Left renal cortex interstitium (tissue), 4 donors: Measurements from ENCODE around the gene ZG16B. TPM values are rescaled to one million over a fixed set of nuclear protein-coding genes. Genes with fewer than 3 reads are reported as not detected.

Experiments used
- DNase-seq, 4 donors: peaks; one replicate each; pipeline ENCODE4 v3.0.0-alpha.2; 2013; ENCODE audit warnings: low read depth in 4 of 4, low spot score in 2 of 4, missing footprints in 1 of 4
- polyA plus RNA-seq, 4 donors: library from polyadenylated mRNA; unstranded; fragments of 120-200 nt; gene quantifications; one replicate each; pipeline ENCODE4 v1.2.1, GENCODE V29; 2013; ENCODE audit not compliant: insufficient read length in 4 of 4

ZG16B gene, protein sequence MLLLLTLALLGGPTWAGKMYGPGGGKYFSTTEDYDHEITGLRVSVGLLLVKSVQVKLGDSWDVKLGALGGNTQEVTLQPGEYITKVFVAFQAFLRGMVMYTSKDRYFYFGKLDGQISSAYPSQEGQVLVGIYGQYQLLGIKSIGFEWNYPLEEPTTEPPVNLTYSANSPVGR
- 1 to 10 TPM in 1 of 4 donors, under 1 TPM in 3; 0.19 to 1.2 (median 0.61) TPM for polyA plus RNA-seq

DNA sequence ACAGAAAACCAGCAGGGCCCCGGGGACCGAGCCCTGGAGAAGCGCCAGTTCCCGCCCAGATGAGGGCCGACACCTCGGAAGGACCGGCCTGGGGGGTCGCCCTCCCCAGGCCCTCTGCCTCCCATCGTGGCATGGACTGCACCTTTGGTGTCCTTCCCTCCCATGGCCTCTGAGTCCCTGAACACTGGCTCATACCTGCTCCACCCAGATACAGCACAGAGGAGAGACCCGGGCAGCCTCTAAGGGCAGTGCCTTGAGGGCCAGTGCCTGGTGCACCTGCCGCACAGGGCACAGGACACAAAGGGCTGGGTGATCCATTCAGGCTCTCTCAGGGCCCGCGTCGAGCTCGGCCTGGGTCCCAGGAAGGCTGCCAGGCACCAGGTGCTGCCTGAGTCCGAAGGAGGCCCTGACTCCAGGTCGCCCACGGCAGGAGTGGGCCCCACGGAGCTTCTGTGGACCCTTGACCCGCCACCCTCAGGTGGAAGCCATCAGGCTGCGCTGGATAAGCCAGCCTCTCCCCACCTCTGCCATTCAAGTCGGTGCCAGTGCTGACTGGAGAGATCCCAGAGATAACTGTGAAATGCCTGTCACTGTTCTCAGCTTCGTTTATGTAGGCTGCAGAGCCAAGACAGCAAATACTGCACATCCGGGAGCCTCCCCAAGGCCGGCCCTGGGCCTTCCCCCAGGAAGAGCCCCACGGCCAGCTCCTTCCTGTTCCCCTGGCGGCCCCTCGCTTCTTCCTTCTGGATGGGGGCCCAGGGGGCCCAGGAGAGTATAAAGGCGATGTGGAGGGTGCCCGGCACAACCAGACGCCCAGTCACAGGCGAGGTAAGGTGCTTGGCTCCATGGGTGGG, at the start of gene ZG16B:
TSS of gene ZG16B (plus strand) at position 803 of the 854 bp plus-strand sequence. CDS start 139 bp downstream, outside the sequence.
- DNase-seq: no peak

DNA sequence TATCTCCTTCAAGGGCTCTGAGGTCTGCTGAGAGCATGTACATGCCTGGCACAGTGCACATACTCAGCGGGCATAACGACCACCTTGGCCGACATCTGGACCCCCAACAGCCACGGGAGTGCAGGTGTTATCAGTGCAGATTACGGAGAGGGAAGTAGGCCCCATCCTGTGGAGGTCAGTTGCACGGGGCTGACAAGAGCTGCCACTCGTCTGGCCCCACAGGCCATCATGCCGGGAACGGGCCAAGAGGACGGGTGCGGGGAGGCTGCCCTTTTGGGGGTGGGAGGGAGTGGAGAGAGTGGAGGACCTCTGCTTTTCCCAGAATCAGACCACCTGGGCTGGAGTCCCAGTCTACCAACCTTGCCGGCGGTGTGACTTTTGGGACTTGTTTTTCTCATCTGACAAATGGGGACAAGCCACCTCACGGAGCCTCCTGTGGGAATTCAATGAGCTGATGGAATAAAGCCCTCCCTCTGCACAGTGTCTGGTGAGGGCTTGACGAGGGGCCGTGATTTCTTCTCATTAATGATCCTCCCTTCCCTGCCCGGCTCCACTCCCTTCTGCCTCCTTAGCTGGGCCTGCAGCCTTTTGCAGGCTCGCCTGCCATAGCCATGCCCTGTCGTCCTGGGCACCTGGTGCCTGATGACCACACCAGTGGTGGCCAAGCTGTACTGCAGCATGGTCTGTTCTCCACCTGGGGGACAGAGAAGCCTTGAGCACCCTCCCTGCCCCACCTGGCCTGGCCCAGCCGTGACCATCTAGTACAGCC, 47.3 kb upstream of the ZG16B start:
- no peak for DNase-seq

DNA sequence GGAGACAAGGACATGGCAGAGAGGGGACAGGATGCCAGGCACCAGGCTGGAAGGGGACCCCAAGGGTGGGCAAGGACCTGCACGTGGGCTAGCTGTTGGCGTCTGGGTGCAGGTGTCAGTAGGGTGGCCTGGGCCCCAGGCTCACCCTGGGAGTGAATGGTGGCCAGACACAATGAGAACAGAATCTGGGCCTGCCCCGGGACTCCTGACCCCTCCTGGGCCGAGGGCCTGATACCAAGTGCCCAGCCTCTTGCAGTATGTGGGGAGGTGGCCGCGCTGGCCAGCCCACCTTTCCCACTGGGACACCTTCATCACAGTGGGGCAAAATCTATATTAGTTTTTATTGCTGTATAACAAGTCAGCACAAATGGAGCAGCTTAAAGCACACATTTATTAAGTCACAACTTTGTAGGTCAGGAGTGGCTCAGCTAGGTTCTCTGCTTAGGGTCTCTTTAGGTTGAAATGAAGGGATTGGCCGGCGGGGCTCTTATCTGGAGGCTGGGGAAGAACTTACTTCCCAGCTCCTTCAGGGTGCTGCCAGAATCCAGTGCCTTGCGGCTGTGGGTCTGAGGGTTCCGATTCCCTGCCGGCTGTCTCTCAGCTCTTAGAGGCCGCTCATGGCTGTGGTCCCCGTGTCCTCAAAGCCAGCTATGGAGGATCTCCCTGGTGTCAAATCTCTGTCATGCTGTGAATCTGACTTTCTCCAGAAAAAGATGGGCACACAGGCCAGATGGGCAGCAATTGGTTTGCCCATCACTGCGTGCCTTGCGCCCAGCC, 46.3 kb upstream of the ZG16B start:
- DNase-seq: no peak

DNA sequence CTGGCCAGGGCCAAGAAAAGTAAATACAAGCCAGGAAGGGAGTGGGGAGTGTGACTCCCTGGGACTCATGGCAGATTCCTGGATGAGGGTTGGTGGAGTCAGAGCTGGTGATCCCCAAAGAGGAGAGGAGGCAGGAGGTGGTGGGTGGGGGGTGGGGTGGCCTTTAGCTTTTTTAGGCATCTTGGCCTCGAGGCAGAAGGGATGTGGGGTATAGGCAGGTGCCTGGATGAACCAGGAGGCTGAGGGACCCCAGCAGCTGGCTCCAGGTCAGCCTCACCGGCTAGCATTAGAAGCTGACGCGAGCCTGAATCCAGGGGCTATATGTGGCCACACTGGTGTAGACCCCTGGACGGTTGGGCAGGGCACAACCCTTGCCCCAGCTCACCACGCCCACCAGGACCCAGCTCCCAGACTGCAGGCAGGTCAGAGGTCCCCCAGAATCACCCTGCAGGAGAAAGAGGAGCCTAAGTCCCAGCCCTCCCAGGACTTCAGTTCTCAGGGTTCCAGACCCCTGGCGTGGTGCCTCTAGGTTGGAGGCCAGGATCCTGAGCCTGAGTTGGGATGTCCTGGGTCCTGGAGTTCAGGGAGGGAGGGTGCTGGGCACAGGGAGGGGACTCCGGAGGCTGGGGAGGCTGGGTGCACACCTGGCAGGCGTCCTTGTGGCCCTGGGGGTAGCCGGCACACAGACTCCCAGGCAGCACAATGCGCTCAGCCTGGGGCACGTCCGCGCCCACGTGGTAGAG, 45.6 kb upstream of the ZG16B start:
- DNase-seq: no peak

DNA sequence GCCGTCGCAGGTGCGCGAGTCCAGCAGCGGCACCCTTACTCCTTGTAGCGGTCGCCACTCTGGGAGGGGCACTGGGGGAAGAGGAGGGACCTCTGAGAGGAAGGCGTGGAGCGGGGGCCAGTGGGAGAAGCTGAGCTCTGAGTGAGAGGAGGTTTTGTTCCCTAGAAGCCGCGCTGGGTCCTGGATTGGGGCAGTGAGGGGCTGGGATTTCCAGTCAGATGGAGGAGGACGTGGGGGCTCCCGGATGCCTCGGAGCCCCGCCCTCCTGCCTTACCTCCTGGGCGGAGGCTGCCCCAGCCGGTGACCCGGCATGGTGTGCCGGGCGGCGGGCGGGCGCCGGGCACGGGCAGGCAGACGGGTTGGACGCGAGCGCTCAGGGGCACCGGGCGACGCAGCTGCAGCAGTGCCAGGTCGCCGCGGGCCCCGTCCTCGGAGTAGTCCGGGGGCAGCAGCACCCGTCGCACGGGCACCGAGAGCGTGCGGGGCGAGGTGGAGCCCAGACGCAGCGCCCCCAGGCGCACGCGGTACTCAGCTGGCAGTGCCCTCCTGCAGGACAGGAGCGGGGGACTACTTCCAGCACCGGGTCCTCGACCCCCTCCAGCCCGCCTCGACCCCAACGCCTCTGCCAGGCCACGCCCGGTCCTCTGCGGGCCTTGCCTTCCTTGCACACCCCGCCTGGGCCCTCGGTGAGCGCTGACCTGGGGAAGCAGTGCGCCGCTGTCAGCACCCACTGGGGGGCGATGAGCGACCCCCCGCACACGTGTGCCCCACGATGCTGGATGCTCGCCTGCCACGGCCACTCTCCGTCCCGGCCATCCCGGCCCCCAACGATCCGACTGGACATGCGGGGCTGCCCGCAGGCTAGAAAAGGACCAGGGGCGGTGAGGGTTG, 44.8 kb upstream of the ZG16B start:
- DNase-seq: no peak

DNA sequence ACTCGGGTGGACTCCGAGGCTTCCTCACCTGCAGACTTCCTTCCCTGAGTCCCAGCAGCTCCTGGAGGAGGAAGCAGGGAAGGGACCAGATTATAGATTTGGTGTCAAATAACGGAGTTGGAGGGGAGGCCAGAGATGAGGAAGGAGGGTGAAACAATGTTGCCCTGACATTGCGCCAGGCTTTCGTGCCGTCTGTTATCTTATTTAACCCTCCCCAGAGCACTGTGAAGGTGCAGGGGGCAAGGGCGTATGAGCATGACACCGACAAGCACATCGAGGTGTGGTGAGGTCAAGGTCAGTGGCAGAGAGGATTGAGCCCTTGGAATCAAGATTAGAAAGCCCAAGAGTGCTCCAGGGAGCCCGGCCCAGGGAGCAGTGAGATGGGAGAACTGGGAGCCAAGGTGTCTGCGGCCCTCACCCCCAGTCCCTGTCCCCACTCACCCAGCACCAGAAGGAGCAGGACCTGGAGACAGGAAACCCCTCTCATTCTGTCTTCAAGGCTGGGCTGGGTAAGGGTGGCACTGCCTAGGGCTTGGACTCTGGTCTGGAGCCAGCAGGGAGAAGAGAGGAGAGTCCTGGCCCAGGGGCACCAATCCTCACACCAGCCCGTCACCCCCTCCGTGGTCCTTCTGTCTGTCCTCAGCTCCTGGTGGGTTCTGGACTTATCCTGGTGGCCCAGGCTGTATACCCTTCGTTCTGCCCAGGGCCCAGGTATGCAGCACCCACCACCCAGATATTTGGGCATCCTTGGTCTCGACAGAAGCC, 43.9 kb upstream of the ZG16B start:
- DNase-seq: no peak

DNA sequence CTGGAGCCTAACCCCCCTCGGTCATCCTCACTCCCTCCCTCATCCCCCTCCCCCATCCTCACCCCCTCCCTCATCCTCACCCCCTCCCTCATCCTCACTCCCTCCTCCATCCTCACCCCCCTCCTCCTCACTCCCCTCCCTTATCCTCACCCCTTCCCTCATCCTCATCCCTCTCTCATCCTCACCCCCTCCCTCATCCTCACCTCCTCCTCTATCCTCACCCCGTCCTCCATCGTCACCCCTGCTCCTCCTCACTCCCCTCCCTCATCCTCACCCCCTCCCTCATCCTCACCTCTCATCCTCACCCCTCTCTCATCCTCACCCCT, 43.3 kb upstream of the ZG16B start:
- no peak for DNase-seq

DNA sequence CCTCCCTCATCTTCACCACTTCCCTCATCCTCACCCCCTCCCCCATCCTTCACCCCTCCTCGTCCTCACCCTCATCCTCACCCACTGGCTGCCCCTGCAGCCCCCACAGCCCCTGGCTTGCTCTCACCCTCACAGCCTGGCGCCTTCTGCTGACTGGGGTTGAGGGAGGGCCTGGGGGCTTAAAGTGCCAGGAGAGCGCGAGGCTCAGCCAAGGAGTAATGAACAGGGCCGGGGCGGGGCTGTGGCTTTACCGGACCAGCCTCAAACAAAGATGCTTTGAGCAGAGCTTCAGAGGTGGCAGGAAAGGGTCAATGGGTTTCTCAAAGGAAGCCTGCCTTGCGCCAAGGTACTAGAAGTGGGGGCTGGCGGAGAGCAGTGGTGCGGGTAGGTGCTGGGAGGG, 42.7 kb upstream of the ZG16B start, which contains the start of gene PRSS33:
TSS of gene PRSS33 (minus strand) at position 155 of the 400 bp plus-strand sequence. CDS start 1,013 bp downstream, outside the sequence.
- DNase-seq: no peak

DNA sequence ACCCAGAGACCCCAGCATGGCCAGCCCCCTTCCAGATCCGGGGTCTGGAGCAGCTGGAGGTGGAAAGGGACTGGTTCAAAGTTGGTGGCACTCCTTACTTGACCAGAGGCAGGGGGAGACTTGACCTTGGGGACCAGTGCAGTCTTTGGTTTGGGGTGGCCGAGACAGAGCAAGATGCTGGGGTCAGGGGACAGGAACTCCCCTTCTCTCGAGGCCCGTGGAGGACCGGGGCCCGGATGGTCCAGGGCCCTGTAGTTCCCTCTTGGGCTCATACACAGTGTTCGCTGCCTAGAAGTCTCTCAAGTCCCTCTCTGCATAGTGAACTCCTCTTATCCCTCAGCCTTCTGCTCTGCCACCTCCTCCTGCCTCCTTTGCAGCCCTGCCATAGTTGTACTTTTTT, 42.1 kb upstream of the ZG16B start:
- no peak for DNase-seq

DNA sequence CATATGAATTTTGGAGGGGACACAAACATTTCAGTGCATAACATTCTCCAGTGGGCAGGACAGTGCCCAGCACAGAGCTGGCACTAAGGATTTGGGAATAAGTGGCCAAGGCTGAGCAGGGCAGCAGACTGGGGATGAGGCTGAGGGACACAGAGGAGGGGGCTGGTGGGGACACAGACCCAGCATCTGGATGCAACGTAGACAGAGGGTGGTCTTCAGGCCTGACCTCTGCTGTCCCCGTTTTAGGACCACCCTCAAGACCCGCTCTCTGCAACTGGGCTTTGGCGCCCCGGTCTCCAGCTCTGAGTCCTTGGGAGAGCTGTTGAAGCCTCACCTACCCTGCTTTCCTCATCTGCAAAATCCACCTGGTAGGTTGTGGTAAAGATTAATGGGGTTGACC, 39.5 kb upstream of the ZG16B start:
- DNase-seq: no peak

DNA sequence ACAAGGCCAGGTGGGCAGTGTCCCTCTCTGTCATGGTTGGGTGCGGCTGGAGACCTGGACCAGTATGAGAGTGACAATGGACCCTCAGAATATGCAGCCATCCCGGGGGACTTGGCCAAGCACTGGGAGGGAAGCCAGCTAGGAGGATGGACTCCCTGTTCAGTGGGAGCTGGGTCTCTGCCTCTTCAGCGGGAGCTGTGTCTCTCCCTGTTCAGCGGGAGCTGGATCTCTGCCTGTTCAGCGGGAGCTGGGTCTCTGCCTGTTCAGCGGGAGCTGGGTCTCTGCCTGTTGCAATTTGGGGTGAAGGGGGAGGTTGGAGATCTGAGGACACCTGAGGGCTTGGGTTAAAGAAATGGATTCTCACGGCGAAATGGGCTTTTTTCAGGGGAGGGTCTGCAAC, 38.9 kb upstream of the ZG16B start:
- DNase-seq: no peak

DNA sequence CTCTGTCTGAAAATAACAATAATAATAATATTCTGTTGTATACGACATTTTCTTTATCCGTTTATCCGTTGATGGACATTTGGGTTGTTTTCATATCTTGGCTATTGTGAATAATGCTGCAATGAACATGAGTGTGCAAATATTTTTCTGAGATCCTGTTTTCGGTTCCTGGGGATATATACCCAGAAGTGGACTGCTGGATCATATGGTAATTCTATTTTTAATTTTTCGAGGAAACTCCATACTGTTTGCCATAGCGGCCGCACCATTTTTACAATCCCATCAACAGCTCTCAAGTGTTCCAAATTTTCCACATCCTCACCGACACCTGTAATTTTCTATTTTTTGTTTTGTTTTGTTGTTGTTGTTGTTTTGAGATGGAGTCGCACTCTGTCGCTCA, 37.2 kb upstream of the ZG16B start:
- no peak for DNase-seq

DNA sequence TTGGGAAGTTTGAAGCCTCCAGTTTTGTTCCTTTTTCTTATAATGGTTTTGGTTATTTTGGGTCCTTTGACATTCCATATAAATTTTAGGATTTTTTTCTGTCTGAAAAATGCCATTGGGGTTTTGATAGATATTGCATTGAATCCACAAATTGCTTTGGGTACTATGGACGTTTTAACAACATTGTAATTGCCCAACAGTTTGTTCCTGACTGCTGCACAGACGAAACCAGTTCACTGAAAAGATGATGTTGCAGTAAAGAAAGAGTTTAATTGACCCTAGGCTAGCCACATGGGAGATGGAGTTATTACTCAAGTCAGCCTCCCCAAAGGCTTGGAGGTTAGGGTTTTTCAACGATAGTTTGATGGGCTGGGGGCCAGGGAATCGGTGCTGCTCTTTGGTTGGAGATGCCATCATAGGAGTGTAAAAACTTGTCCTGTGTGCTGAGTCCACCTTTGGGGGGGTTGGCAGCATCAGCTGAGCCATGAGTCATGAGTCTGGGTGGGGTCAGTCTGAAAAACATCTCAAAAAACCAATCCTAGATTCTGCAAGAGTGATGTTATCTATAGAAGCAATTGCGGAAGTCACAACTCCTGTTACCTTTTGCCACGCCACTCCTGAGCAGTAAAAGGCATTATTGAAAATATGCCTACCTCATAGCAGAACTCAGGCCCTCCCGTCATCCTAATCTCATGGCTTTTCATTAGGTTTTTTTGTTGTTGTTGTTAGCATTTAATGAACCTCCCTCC, 34.5 kb upstream of the ZG16B start:
- no peak for DNase-seq

DNA sequence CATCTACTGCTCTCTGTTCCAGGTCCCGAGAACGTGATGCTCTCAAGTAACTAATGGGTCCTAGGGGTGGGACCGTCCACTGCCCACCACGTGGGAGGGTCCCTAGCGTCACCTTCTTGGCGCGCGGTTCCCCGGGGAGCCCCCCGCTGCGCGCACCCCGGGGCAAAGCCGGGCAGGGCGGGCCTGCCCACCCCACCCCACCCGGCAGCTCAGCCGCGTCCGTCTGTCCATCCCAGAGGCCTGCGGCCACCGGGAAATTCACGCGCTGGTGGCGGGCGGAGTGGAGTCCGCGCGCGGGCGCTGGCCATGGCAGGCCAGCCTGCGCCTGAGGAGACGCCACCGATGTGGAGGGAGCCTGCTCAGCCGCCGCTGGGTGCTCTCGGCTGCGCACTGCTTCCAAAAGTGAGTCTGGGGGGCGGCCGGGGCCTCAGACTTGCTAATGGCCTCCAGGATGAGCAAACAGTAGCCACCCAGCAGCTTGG, 31.3 kb upstream of the ZG16B start:
- DNase-seq: no peak

DNA sequence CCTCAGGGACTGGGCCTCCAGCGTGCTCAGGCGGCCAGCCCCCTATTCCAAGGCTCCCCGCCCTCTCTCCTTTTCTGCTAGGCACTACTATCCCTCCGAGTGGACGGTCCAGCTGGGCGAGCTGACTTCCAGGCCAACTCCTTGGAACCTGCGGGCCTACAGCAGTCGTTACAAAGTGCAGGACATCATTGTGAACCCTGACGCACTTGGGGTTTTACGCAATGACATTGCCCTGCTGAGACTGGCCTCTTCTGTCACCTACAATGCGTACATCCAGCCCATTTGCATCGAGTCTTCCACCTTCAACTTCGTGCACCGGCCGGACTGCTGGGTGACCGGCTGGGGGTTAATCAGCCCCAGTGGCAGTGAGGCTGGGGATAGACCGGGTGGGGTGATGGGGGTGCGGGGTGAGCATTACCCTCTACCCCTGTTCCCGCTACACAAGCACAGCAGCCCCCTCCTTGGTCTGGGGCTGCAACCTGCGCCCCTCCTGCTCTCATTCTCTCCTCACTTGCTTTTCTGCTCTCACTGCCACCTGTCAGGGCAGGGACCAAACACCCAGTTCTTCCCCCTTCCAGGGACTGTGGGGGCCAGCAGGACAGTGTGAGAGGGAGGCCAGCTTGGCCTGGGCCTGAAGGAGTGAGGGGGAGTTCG, 30.8 kb upstream of the ZG16B start:
- no peak for DNase-seq

DNA sequence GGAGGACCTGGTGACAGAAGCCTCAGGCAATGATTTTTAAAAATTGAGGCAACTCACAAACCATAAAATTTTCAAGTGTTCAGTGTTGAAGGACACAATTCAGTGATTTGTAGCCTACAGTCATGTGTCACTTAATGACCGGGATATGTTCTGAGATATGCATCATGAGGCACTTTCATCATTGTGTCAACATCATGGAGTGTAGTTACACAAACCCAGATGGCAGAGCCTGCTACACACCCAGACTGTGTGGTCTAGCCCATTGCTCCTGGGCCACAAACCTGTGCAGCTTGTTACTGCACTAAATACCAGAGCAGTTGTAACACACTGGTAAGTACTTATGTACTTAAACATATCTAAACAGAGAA, 30.3 kb upstream of the ZG16B start:
- no peak for DNase-seq
